GM19043 (cell line): ENCODE results near the gene ESPN.
A peak's percentile ranks its signal among the peaks of the same experiment; 100 is the strongest.
"Not testable (repeated sequence)": the region's sequence is repeated elsewhere in the genome, so short reads cannot be mapped to it uniquely, and the experiment has no call there.

ENCODE experiments used
- ATAC-seq: cut with Tn5 transposase; IDR thresholded peaks from one replicate; pipeline ENCODE4 v1.9.1; 2021; ENCODE audit warnings: low read depth; ENCODE audit not compliant: unreplicated experiment

Gene ESPN, protein sequence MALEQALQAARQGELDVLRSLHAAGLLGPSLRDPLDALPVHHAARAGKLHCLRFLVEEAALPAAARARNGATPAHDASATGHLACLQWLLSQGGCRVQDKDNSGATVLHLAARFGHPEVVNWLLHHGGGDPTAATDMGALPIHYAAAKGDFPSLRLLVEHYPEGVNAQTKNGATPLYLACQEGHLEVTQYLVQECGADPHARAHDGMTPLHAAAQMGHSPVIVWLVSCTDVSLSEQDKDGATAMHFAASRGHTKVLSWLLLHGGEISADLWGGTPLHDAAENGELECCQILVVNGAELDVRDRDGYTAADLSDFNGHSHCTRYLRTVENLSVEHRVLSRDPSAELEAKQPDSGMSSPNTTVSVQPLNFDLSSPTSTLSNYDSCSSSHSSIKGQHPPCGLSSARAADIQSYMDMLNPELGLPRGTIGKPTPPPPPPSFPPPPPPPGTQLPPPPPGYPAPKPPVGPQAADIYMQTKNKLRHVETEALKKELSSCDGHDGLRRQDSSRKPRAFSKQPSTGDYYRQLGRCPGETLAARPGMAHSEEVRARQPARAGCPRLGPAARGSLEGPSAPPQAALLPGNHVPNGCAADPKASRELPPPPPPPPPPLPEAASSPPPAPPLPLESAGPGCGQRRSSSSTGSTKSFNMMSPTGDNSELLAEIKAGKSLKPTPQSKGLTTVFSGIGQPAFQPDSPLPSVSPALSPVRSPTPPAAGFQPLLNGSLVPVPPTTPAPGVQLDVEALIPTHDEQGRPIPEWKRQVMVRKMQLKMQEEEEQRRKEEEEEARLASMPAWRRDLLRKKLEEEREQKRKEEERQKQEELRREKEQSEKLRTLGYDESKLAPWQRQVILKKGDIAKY

DNA sequence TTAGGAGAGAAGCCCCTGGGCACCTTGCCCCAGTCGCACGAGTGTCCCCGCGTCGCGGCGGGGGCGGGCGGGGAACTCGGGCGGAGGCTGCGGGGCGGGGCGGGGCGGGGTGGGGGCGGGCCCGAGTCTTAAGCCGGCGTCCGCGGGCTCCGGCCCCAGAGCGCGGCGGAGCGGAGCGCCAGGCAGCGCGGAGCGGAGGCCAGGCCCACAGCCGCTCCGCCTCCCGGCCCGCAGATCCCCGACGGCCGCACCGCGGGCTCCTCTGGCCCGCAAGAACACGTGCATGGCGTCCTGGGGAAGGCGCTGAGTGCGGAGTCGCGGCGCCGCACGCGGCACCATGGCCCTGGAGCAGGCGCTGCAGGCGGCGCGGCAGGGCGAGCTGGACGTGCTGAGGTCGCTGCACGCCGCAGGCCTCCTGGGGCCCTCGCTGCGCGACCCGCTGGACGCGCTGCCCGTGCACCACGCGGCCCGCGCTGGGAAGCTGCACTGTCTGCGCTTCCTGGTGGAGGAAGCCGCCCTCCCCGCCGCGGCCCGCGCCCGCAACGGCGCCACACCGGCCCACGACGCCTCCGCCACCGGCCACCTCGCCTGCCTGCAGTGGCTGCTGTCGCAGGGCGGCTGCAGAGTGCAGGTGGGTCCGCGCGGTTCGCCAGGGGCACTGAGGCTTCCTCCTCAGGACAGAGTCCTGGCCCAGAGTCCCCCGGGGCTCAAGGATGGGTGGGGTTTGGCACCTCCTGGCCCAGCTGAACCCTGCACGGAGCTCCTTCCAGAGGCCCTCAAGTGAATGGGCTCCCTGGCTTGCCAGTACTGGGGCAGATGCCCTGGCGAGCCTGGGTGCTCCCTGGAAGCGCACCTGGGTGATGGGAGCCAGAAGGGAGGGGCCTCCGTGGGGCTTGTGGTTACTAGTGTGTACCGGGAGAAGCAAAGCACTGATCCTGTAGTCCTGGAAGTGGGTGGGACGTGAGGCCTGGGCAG is at the start of gene ESPN:
Gene ESPN (plus strand): TSS at position 158 of the 975 bp plus-strand sequence. CDS start 180 bp downstream, at position 338.
- ATAC-seq: no peak

DNA sequence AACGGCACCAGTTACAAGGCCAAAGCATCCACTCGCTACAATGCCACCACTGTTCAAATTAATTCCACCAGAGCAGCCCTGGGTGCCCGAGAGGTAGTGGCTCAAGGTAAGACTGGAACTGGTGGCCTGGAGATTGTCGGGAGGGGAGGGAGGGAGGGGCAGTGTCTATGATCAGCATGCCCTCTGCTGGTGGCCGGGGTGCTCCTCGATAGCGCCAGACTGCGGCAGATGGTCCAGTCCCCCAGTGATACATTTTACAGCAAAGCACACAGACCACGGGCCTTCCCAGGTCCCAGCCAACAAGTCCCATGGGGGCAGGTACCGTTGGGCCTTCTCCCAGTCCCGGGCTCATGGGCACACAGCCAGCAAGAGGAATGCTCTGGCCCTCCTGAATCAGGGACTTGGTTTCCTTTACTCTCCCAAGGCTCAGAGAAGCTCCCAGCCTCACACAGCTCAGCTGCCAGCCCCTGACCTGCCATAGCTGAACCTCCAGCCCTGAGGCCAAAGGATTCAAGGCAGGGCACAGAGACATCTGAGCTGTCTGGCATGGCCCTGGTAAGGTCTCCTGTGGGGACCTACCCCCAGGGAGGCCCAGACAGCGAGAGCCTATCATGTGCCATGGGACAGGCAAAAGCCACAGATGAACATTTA is 46.4 kb upstream of the ESPN start:
- no peak for ATAC-seq

DNA sequence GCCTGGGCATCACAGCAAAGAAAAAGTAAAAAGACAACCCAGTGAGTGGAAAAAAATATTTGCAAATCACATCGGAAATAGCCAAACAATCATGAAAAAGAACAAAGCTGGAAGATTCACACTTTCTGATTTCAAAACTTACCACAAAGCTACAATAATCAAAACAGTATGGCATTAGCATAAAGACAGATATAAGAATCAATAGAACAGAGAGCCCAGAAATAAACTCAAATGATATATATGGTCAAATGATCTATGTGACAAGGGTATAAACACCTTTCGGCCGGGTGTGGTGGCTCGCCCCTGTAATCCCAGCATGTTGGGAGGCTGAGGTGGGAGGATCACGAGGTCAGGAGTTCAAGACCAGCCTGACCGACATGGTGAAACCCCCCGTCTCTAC is 44.5 kb upstream of the ESPN start:
- no peak for ATAC-seq

DNA sequence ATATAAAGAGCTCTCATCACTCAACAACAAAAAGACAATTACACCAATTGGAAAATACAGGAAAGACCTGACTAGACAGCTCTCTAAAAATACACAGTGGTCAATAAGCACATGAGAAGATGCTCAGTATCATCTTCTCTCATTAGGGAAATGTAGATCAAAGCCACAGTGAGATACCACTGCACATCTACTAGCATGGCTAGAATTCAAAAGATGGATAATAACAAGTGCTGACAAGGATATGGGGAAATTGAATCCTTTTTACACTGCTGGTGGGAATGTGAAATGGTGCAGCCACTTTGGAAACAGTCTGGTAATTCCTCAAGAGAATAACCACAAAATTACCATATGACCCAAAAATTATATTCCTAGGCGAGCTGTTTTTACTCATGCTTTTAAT is 40.4 kb upstream of the ESPN start:
- no peak for ATAC-seq

DNA sequence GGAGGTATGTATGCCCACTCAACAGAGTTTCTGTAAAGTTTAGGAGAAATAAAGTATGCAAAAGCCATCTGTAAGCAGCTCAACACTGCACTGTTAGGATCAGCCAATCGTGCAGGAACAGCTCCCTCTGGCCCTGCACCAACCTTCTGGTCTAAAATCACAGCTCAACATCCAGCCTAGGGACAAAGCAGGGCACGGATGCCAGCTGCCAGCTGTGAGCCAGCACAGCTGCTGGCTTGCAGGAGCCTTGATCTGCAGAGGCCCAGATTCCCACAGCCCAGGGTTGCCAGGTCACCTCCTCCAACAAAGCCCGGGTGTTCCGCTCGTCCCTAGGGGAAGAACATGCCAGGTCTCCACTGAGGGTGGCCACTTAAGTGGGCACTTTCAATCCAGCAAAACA is 39.6 kb upstream of the ESPN start:
- ATAC-seq: no peak

DNA sequence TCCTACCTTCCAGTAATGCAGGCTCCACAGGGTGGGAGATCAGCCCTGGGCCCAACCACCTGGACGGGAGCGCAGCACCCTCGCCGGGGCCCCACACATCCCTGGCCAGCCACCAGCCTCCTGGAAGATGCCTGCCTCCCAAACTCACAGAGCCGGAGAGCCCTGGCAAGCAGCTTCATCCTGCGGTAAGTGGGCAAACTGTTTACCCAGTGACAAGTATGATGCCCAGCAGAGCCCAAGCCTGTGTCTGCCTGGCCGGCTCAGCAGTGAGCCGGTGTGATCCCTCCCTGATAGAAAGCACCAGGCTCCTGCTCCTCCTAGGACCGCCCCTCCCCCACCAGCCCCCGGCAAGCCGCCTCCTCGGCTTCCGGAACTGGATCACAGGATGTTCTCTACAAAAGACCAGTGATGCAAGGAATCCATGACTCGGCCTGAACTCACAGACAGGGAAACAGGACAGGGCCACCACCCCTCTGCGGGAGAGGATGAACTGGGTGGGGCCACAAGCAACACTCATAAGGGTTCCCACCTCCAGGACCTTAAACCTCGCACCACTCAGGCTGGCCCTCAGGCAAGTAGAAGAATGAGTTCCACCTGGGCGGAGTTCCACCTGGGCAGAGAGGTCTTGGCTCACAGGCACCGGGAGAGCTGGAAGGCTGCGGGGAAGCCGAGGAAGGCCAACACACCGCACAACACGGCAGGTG is 38.9 kb upstream of the ESPN start:
- no peak for ATAC-seq

DNA sequence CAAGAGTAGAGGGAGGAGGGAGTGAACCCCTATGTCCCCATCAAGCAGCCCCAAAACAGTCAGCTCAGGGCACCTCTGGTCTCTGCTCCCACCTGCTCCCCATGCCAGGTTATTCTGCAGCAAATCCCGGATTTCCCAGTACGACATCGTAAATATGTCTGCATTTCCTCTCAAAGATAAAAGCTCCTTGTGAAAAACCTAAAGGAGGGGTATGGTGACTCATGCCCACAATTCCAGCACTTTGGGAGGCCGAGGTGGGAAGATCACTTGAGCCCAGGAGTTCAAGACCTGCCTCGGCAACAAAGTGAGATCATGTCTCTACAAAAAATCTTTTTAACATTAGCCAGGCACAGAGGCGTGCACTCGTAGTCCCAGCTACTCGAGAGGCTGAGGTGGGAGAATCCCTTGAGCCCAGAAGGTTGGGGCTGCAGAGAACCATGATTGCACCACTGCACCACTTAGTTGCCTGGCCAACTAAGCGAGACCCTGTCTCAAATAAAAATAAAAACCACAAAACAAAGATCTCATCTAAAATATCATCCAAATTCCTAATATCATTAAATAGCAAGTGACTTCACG is 38.1 kb upstream of the ESPN start:
- ATAC-seq: no peak

DNA sequence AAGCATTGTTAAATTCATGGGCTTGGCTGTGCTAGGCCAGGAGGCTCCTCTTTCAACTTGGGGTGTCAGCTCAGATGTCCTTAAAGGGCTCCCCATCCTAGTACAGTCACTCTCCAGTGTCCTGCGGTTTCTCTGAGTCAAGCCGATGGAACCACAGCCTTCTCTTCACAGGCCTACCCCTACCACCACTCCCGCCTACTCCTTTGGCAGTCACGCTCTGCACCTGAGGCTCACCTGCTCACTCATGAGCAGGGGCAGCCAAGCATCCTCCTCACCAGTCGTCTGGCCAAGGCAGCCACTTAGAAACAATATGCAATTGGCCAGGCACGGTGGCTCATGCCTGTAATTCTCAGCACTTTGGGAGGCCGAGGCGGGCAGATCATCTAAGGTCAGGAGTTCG is 34.6 kb upstream of the ESPN start:
- ATAC-seq: no peak

DNA sequence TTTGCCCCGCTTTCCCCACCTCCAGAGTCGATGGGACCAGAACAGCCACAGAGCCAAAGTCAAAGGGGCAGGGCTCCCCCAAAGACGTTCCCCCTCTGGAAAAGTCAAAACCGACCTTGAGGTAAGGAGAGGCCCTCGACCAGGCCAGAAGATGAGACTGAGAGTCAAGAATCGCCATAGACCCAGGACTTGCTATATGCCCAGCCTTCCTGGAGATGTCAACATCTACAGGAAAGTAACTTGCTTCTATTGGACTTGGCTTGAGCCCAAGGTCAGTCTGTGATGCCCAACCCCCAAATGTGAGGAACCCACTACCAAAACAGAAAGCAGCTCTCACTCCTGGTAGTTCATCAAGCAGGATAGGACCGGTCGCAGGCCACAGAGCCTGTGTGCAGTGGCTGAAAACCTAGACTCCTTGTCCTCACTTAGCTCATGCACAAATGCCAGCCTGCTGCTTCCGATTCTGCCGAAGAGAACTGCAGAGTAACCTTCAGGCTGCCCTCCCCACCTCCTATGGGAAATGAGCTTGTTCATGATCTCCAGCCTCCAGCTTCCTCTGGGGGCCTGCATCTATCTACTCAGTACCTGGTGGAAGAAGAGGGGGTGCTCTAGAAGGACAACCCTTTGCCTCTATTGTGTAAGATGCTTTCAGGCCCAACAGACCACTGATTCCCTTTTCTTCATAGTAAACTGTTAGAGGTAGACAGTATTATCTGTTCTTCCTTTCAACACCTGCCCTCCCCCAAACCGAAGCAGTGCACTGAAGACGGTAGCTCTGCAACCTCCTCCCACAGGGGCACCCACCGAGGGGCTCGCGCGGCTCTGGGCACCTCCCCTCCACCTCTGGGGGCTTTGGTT is 32.4 kb upstream of the ESPN start:
- no peak for ATAC-seq

DNA sequence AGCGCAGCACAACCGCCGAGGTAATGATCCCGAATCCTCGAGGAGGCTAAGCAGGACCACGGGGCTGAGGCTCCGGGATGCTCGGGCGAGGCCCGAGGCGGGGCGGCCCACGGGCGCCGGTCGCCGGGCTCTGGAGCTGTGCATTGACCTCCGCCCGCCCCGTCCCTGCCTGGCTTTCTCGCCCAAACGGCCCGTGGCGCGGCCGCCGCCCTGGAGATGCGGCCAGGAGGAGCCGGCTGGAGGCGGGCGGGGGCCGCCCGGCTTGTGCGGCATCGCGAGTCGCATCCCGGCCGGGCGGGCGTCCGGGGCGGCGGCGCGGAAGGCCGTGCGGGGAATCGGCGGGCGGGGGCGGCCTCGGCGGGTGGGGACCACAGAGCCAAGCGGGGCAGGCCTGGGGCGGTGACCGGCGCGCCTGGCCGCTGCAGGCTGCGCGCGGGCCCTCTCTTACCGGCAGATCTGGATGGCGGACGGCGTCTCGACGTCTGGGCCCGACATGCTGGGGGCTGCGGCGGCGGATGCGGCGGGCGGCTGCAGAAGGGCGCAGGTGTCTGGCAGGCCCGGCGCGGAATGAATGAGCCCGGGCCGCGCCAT is 31.7 kb upstream of the ESPN start:
- no peak for ATAC-seq

DNA sequence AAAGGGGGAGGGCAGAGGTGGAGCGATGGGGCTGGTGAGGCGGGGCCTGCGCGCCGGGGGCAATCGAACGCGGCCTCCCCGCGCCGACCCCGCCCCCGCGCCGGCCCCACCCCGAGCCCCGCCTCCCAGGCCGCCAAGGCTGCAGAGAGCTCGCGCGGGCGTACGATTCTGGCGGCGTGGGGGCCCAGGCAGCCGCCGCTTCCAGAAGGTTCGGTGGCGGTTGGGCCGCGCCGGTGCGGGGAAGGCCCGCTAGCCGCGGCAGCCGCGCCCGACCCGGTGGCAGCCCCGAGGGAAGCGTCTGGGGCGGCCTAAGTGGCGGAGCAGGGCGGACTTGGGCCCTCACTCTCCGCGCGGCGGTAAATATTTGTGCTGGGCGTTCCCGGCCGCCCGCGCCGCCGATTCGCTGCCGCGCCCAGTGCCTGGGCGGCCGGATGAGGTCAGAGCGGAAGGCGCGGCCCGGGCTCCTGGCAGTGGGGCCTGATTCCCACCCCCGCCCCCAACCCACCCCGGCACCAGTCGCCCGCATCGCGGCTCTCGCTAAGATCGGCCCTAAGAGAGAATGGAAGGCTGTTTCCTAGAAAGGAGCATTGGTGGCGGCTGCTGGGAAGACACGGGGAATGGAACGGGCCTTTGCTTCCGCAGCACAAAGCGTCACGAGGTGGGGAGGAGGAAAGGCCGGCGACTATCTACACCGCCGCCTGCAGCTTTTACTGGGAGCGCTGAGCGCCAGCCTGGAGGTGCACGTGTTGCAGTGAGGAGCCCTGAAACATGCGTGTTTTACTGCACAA is 31.0 kb upstream of the ESPN start, which contains the start of gene ACOT7:
Gene ACOT7 (minus strand): TSS at position 368 of the 788 bp plus-strand sequence. CDS start 368 bp downstream, outside the sequence.
- ATAC-seq: peak; percentile 70

DNA sequence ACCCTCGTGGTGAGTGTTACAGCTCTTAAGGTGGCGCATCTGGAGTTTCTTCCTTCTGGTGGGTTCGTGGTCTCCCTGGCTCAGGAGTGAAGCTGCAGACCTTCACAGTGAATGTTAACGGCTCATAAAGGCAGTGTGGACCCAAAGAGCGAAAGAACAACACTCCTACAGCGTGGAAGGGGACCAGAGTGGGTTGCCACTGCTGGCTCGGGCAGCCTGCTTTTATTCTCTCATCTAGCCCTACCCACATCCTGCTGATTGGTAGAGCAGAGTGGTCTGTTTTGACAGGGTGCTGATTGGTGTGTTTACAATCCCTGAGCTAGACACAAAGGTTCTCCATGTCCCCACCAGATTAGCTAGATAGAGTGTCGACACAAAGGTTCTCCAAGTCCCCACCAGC is 29.4 kb upstream of the ESPN start:
- ATAC-seq: not testable (repeated sequence)

DNA sequence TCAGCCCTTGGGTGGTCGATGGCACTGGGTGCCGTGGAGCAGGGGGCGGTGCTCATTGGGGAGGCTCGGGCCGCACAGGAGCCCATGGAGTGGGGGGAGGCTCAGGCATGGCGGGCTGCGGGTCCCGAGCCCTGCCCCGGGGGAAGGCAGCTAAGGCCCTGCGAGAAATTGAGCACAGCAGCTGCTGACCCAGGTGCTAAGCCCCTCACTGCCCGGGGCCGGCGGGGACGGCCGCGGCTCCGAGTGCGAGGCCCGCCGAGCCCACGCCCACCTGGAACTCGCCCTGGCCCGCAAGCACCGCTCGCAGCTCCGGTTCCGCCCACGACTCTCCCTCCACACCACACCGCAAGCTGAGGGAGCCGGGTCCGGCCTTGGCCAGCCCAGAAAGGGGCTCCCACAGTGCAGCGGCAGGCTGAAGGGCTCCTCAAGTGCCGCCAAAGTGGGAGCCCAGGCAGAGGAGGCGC is 28.8 kb upstream of the ESPN start:
- not testable (repeated sequence) for ATAC-seq

DNA sequence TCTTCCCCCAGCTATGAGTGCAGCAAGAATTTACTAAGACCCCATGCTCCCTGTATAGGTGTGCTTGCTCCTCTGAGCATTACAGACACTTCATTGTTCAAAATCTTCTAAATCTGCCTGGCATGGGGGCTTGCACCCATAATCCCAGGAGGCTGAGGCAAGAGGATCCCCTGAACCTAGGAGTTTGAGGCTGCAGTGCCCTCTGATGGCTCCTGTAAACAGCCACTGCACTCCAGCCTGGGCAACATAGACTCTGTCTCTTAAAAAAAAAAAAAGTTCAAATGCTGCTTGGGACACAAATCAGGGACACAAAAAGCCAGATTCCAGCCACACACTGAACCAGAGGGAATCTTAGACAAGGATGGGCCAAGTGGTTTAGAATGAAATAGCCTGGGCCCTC is 27.6 kb upstream of the ESPN start:
- no peak for ATAC-seq

DNA sequence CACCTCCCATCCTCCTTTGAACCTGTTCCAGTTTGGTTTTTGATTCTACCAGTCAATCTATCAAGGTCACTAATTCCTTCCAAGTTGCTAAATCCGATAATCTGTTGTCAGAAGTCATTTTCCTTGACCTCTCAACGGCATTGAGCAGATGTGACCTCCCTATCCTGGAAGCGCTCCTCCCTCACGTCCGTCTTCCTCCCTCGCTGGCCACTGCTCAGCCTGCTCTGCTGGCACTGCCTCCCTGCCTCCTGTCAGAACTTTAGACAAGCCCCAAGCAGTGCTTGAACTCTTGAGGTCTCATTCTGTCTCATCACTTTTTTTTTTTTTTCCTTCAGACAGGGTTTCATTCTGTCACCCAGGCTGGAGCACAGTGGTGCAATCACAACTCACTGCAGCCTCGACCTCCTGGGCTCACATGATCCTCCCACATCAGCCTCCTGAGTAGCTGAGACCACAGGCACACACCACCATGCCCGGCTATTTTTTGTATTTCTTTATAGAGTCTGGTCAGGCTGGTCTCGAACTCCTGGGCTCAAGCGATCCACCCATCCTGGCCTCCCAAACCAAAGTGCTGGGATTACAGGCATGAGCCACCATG is 26.6 kb upstream of the ESPN start:
- ATAC-seq: no peak

DNA sequence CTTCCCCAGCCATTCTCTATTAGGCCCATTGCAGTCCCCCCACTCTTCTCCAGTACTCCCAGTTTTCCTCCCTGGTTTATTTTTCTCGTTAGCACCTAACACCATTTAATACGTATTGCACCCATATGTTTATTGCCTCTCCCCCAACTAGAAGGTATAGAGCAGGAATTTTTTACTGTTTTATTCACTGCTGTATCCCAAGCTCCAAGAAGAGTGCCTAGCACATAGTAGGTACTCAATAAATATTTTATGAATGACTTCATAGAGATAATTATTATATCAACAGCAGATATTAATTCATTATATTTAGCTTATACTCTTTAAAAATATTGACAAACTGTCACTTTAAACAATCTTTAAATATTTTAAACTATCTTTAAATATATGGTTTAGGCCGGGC is 25.3 kb upstream of the ESPN start:
- no peak for ATAC-seq
